Stimulated activated CD8-positive, alpha-beta memory T cell treated with anti-CD3 and anti-CD28 coated beads, Interleukin-7, amount 100 ng/mL, for 1 hour (primary cell): ENCODE results near the gene TIAM1.

ENCODE experiments used
- DNase-seq, 2 donors: peaks; one replicate each; pipeline ENCODE4 v3.0.0-alpha.2; 2020; ENCODE audit warnings: low read depth in 2 of 2

Gene TIAM1

DNA sequence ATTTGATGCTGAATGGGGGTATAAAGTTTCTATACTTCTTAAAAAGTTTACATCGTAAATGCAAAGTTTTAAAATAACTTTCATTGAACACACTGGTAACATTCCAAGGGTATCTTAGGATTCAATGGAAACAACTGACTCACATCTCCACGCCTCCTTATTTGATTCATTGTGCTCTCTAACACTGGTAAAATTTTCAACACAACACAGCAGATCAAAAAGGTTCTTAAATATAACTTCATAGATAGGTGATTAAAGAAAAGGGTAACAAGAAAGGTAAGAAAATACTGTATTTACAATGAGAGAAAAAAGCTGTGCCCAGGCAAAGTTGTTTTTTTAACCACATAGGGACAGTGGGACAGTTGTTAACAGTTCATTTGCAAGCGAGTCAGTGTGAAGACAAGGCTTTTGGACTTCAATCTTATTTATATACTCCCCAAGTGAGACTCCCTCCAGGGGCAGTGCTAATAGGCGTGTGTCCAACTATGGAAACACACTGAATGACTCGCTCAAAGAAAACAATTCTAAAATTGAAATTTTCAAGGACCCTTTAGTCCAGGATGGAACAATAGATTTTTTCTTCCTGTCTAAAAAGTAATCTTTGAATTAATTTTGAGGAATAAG lies 140.5 kb downstream of the TIAM1 start:
- no peak for DNase-seq

DNA sequence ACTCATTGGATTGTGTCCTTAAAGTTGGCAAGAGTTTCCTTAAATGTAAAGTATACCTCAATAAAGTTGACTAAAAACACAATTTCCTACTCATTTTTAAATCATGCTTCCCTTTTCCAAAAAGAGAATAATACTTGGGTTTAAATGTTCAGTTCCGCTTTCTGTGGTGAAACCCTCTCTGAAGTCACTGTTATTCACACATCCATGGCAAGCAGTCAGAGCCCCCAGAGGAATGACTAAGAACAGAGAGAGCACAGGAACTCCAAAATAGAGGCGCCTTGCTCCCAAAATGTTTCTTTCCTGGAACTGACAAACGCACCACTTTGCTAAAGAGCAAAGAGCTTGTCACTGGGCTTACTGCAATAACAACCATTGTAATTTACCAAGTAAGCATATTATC lies 142.5 kb downstream of the TIAM1 start:
- no peak for DNase-seq

DNA sequence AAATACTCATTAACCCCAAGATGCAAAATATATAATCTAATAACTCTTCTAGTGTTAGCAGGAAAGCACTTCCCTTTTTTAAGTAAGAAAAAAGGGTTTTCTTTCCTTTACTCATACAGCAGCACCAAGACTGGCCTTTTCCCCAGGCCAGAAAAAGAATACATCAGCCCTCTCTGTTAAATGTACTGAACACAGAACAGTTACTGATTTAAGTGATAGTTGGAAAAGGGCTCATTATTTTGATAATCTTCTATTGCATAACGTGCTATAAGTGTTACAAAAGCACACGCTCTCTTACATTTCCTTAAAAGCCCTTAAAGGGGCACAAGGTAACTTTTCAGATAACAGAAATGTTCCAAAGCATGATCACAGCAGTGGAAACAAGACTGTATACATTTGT lies 142.9 kb downstream of the TIAM1 start:
- DNase-seq: no peak

DNA sequence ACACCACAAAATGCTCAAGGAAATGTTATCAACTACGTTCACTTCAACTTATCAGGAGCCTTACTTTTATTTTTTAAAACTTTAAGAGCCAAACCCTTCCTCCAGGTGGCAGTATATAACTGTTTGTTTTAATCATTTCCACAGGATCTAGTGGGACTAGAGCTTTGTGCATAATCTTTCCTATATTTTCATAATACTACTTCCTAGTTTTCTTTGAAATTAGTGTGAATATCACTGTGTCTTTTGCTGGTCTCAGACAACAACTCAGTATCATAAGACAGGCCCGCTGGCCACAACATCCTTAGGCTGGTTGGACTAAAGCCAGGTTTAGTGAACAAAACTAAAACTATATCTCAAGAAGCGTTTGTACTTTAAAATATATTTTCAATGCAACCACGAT lies 145.5 kb downstream of the TIAM1 start:
- no peak for DNase-seq

DNA sequence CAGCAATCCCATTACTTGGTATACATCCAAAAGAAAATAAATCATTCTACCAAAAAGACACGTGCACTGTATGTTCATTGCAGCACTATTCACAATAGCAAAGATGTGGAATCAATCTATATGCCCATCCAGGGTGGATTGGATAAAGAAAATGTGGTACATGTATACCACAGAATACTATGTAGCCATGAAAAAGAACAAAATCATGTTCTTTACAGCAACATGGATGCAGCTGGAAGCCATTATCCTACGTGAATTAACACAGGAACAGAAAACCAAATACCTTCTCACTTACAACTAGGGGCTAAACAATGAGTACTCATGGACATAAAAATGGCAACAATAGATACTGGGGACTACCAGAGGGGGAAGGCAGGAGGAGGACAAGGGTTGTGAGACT lies 147.3 kb downstream of the TIAM1 start:
- DNase-seq: no peak

DNA sequence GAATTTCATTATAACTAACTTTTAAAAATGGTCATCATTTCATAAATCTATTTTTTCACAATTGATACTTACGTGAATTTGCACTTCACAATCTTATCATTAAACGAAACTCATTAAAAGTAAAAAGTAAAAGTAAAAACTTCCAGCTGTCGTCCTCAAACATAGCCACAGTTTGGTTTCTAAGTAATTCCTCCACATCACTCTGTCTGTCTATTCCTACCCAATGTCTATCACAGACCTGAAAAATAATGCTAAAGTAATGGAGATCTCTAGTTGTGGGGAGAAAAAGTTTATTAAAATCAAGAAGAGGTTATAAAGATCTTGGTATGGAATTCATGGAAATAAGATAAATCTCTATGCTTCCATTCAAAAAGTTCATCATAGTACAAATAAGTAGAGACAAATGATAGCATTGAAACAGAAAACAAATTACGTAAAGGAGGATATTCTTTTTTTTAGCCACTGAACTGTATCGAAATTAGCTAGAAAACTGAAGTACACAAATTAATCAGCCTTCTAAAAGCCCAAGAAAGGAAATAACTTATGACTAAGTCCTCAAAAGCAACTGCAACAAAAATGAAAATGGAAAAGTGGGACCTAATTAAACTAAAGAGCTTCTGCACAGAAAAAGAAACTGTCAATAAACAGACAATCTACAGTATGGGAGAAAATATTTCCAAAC lies 148.6 kb downstream of the TIAM1 start:
- DNase-seq: no peak

DNA sequence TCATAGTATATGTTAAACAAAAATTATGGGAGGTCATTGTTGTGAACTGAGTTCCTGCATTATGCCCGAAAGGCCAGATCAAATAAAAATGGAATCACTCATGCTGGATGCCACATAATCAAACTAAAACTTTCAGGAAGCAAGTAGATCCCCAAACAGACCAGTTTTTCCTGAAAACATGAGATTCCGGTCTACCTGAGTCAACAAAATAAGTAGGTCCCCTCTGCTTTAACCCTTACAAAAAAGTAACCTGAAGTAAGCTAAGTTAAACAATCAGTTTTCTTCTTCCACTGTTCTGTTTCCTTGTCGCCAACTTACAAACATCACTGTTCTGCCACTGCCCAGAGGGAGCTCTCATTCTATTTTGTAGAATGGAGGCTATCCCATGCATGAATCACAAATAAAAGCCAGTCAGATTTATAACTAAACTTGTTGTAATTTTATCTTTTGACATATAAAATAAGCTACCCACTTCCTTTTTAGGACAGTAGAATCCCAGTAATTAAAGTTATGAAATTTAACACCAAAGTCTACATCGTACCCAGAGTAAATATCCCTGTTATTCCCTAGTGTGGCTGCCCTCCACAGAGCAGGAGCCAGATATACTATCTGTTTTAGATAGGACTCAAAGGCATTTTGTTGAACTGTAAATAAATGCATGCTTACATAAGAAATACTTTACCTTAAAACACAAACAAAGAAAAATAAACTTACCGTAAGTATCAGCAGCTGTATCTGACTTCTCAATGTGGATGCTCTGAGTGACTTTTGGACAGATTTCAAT lies 149.4 kb downstream of the TIAM1 start:
- DNase-seq: no peak

DNA sequence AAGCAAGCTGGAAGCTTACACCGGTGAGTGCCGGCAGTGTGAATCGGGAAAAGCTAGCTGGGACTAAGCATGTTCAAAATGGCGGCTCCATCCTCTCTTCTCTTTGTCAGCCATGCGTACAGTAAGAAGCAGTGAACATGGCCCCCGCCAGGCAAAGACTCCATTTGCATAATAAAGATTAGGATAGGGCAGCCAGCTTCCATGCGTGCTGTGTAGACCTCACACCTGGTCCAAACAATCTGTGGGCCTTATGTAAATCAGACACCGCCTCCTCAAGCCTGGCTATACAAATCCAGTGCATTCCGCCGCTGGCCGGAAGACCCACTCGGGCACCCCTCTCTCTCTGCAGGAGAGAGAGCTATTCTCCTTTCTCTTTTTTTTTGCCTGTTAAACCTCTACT lies 150.3 kb downstream of the TIAM1 start:
- DNase-seq: no peak

DNA sequence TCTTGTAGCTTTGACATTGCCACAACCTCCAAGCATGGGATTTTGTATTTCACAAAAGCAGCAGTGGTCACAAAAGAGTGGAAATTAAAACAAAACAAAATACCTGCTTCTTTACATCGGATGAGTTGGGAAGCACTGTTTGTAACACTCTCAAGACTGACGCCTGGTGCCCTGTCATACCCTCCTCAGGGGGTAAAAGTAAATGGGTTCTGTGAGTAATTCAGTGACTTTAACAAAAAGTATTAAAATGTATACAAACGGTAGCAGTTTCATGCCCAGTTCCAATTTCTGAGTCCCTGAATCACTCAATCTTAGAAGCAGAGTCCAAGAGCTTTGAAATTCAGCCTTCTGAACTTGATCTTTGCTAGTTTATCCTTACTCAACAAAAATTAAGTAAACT lies 152.5 kb downstream of the TIAM1 start:
- no peak for DNase-seq

DNA sequence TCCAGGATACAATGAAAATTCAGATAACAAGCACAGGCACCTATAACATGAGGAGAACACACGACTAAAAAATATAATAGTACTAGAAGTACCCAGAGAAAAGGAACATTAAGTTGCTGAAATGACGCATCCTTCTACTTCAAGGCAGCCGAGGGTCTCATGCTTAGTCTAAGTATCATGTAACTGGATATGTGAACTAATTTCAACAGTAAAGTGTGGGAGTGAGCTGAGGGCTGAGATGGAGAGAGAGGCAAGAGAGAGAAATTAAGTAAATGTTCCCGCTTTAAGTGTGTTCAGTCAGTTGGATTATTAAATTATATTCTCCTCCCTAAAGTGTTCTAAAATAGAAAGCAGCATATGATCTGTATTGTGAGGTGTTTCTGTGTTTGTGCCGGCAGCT lies 153.5 kb downstream of the TIAM1 start:
- DNase-seq: no peak

DNA sequence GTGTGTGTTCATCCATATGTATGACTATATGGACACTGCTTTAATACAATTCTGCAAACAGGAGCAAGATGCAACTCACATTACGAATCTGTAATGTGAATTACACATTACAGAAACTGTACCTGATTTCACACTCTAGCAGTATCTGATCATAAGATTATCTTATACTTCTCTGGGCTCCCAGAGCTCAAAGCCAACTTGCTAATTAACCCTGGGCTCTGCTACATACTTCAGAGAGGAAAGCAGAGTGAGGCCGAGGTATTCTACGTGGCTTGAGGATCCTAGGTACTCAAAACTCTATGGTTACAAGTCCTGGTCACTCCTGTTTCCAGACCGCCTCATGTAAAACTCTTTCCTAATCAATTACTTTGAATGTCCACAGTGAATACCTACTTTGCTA lies 156.6 kb downstream of the TIAM1 start:
- no peak for DNase-seq

DNA sequence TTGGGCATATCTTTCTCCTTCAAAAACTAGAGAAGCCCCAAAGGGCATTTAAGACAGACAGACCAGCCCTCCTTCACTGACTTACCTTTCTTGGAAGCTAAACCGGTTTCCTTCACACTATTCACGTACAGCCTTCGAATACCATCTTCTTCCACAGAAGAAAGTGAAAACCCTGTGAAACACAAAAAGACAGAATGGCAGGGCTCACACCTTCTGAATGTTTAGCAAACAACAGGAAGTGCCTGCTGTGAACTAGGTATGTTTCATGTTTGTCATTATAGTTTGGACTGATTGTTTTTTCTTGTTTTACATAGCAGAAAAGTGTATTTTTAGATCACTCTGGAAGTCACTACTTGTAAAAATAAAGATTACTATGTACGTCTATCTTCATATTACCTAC lies 157.1 kb downstream of the TIAM1 start:
- no peak for DNase-seq

DNA sequence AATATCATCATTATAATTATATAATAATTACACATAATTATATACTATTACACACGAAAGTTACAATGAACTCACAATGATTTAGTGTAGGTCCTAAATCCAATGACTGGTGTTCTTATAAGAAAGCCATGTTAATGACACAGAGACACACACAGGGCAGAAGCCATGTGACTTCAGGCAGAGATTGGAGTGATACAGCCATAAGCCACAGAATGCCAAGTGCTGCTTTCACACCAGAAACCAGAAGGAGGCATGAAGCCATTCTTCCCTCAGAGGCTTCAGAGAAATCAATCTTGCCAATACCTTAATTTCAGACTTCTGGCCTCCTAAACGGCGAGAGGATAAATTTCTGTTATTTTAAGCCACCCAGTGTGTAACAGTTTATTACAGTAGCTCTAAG lies 158.4 kb downstream of the TIAM1 start:
- no peak for DNase-seq

DNA sequence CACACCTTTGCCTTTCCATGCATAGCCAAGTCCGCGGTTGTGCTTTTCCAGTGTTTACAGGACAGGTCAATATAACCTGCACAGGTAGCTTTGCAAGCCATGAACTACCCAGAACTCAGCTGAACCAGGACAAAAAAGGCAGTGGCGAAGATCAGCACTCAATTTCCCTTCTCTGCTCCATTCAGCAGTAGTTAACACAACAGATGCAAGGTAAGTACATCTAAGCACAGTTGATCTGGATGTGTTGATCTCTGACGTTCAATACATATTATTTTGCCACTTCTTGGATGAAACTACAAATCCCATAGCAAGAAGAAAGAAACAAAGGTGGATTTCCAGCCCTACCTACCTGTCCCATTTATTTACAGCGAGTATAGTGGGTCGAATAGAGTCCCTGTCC lies 159.2 kb downstream of the TIAM1 start:
- DNase-seq: no peak

DNA sequence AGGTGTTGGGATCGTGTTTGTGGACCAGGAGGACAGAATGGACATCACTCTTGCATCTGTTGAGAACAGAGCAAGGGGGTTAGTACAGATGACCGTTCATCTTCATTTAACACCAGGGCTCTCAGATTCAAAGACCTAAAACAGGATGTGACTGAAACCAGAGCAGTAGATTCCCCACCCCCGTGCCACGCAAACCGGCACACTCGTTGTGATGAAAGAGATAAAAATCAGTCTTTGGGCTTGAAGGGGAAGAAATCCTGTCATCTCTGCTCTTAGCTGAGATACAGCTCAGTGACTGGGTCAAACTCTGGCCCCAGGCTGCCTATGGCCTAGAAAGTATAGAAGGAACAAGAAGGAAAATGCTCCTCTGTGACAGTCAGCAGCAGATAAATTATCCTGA lies 159.6 kb downstream of the TIAM1 start:
- DNase-seq: peak in 1 of 2 donors; percentile 32

DNA sequence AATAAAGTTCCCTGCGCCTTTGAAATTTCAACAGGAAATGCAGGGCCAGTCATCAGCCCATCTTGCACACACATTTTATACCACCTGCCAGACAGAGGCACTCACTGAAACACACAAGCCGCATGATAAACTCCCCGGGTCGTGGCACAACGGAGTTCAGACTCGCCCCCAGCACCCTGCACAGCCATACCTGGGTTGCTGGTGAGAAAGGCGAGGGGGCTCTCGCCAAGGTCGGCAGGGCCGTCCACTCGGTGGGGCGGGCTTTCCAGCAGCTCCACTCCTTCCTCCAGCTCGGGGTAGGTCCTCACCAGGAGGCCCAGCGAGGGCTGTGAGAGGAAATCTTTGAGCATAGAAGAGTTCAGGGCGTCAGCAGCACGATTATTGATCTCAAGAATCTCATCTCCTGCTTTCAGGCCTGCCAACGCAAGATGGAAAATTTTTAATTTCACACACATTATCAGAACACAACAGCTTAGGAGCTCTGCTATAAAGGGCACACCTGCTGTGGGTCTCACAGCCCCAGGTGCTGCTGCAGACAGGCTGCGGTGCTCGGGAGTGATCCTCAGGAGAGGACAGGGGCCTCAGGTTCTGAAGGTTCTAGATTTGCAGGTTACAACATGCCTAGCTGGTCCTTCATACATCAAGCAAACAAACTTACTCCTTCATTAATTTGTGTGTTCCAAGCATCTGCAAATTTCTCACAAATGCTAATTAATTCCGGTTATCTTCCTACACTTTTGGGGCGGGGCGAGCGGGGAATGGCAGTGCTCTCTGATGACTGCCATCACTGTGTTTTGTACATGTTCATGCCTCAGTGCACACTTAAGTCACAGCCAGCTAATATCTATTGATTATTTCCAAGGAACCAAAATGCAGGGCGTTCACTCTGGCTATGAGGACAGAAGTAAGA lies 161.6 kb downstream of the TIAM1 start:
- DNase-seq: no peak

DNA sequence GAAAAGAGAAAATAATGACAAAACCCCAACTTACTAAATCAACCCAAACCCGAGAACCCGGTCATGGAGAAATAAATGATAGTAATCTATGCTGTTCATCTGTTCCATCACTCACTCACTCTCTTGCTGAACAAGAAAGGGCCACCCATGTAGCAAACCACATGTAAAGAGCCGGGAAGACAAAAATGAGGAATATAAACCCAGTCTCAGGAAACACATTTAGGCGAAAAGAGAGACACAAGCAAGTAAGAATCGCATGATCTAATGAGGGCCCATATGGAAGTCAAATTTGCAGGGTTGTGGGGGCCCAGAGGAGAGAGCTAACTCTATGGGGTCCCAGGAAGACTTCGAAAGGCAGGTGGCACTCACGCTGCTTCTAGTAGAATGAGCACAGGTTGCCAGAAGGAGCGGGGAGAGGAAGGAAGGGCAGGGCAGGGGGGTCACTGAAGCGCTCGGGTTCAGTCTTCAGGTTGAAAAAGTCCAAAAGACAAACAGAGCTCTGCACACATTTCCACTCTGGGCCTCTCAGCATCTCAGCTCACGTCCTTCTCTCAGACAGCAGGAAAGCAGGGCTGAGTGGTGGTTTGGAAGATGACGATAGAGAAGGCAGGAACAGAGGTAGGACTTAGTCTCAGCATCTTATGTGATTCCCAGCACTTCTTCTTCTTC lies 162.8 kb downstream of the TIAM1 start:
- DNase-seq: no peak

DNA sequence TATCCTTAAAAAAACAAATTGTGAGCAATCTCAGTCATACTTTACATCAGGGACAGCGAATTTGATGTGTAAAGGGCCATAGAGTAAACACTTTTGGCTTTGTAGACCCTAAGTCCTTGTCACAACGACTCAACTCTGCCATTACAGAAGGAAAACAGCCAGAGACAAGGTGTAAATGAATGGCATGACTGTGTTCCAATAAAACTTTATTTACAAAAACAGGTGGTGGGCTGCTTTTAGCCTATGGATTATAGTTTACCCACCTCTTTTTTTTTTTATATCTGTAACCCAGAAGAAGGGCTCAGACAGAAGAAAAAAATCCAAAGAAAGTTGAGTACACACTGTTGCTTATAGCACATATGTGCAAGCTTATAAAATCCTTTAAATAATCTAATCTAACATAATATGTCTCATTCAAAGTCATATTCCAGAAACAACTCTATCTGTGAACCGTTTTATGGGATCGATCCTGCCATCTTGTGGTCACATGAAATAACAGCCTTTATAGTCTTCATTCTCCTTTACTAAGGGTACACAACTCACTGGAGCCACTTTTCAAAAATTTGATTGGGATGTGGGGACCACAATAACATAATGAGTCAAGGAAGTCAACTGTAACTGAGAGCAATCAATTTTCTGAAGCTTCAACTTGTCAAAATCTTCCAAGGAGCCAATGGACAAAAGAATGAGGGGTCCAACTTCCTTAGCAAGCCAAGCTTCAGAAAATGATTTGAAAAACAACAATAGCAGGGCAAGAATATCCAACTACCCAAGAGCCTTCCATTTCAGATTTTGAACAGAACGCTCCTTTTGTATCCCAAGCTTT lies 163.6 kb downstream of the TIAM1 start:
- DNase-seq: no peak

DNA sequence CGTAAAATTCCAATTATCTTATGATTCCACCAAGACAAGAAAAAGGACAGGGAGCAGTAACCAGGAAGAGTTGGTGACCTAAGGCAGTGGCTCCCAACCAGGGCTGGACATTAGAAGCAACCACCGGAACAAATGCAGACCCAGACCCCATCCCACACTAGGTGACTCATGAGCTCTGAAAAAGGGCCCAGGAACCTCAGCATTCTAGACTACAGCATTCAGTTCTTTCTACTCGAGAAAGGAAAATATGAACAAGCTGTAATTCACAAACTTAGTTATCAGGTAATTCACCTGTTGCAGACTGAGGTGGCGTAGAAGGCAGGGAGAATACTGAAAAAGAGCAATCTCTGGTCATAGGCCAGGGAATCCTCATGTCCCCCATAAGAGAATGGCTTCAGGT lies 167.3 kb downstream of the TIAM1 start:
- no peak for DNase-seq

DNA sequence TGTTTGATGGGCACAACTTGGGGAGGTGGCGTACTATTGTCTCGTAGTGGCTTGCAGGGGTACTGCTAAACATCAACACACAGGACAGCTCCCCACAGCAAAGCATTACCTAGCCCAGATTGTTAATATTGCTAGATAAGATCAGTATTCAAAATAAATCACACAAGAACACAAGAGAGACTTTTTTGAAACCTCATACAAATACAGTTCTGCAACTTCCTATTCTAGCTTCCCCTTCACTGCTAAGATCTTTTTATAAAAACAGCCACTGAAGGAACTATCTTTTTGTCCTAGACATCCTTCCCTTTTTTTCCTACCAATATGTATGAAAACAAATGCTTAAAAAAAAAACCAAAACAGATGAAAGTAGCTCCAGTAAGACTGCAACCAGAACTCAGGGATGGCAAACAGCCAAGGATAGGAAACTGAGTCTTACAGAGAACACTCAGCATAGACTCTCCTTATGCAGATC lies 167.9 kb downstream of the TIAM1 start:
- DNase-seq: no peak
